Glutamatergic neuron (in vitro differentiated cells): Measurements from ENCODE around the gene PHLDB1. TPM values are rescaled to one million over a fixed set of nuclear protein-coding genes. Genes with fewer than 3 reads are reported as not detected.

Source experiments
- DNase-seq: peaks from one replicate; pipeline ENCODE4 v3.0.0; 2022
- H3K27ac Mint-ChIP-seq: one replicate; pipeline ENCODE4 v1.8.0; 2020; ENCODE audit warnings: mild to moderate bottlenecking, mixed read lengths, inconsistent platforms; ENCODE audit not compliant: unreplicated experiment
- H3K27me3 Mint-ChIP-seq: one replicate; pipeline ENCODE4 v1.8.0; 2020; ENCODE audit warnings: mild to moderate bottlenecking, moderate library complexity, mixed read lengths, inconsistent platforms; ENCODE audit not compliant: unreplicated experiment
- H3K36me3 Mint-ChIP-seq: one replicate; pipeline ENCODE4 v1.8.0; 2020; ENCODE audit warnings: mild to moderate bottlenecking, mixed read lengths, inconsistent platforms; ENCODE audit not compliant: unreplicated experiment
- H3K4me1 Mint-ChIP-seq: one replicate; pipeline ENCODE4 v1.8.0; 2020; ENCODE audit warnings: mild to moderate bottlenecking, low read depth, mixed read lengths, inconsistent platforms; ENCODE audit not compliant: unreplicated experiment
- H3K4me3 Mint-ChIP-seq: one replicate; pipeline ENCODE4 v1.8.0; 2020; ENCODE audit warnings: mild to moderate bottlenecking, mixed read lengths, inconsistent platforms; ENCODE audit not compliant: unreplicated experiment
- H3K9me3 Mint-ChIP-seq: one replicate; pipeline ENCODE4 v1.8.0; 2020; ENCODE audit warnings: mild to moderate bottlenecking, moderate library complexity, mixed read lengths, inconsistent platforms; ENCODE audit not compliant: unreplicated experiment
- total RNA-seq: library from RNA; stranded (reverse); fragmentation: NEBNext Ultra II Directional; extraction: Animal tissue kit (Norgen Biotek cat#: 25700); gene quantifications from one replicate; pipeline ENCODE4 v1.2.1, GENCODE V29; 2021; ENCODE audit not compliant: unreplicated experiment
- TF ChIP-seq, protein P1 (sequence below): fragments of 200-600 bp; sonication (generic); IDR thresholded peaks from one replicate; pipeline ENCODE4 v1.5.0; 2021; ENCODE audit not compliant: partially characterized antibody, unreplicated experiment

PHLDB1 gene
- total RNA-seq, 1 donor from 2014 or later = 78.4 TPM

DNA sequence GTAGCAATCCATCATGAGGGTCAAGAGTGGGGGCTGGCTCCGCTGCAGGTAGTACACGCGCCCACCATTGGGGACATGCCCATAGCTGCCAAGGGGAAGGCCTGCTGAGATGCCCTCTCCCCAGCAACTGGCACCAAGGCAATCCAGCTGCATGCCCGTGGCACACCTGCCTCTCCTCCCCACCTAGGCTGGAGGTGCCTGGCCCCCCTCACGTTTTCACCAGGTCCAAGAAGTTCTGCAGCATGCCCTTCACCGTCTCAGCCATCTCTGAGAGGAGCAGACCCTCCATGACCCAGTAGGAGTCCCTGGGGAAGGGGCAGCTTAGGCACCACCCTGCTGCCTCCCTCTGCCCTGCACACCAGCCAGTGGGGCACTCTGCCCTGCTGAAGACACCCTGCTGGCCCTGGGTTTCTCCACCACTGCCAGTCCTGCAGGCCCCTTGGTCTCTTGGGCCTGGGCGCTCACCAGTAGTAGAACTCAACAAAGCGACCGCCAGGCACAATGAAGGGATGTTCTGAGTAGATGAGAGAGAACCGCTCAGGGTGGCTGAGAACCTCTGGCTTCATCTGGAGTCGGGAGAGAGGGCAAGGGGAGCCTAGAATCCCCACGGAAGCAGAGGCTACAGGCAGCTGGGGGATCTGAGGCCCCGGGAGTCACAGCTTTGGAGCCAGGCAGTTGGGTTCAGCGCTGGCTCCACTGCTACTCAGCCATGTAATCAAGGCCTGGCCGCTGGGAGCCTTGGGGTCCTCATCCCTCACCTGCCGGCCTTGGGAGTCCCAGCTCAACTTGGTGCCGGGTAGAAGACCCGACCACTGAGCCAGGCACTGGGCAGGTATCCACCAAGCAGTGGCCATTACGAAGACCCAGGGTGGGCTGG is 54.2 kb downstream of the PHLDB1 start:
- H3K27me3 Mint-ChIP-seq = peaks cover 10% of the 10 kb centered on the region
- H3K4me1 Mint-ChIP-seq = peaks cover 8% of the 10 kb centered on the region

DNA sequence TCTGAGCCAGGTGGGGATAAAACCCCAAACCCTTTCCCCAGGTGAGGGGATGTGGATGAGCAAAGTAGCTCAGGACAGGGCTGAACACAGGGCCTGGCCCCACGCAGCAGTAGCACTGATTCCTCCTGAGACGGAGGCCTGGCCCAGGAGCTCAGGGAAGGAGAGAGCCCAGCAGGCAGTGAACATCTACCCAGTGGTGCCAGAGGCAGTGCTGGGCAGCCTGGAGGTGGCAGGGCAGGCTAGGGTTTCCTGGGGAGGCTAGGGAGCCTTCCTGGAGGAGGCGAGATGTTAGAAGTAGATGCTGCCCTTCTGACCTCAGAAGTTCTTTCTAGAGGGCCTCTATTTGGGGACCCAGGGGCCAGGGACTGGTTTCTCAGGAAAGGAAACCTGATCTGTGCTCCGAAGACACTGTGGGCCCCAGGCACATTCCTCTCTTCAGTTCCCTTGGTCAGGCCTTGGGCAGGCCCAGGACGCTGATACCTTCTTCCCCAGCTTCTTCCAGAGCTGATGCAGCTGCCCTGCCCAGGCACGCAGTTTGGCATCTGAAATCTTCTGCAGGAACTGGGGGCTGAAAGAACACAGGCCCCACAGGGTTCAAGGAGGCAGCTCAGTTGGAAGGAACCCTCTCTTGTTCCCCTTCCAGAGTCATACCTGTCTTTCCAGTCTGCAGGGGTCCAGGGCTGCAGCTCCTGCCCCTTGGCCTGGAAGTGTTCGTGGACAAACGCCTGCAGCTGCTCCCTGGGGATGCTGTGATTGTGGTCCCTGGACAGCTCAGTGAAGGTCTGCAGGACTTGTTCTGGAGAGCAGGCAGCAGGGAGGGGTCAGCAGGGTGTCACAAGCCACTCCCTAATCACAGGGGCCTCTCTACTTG is 55.2 kb downstream of the PHLDB1 start:
- H3K27me3 Mint-ChIP-seq = peaks cover 10% of the 10 kb centered on the region
- H3K36me3 Mint-ChIP-seq = no peaks in the 10 kb centered on the region
- no peak overlapping the region for H3K4me3 Mint-ChIP-seq
- DNase-seq = no peak
- TF ChIP-seq, protein P1, sequence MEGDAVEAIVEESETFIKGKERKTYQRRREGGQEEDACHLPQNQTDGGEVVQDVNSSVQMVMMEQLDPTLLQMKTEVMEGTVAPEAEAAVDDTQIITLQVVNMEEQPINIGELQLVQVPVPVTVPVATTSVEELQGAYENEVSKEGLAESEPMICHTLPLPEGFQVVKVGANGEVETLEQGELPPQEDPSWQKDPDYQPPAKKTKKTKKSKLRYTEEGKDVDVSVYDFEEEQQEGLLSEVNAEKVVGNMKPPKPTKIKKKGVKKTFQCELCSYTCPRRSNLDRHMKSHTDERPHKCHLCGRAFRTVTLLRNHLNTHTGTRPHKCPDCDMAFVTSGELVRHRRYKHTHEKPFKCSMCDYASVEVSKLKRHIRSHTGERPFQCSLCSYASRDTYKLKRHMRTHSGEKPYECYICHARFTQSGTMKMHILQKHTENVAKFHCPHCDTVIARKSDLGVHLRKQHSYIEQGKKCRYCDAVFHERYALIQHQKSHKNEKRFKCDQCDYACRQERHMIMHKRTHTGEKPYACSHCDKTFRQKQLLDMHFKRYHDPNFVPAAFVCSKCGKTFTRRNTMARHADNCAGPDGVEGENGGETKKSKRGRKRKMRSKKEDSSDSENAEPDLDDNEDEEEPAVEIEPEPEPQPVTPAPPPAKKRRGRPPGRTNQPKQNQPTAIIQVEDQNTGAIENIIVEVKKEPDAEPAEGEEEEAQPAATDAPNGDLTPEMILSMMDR = no peak
- H3K27ac Mint-ChIP-seq = no peak overlapping the region
- no peaks in the 10 kb centered on the region for H3K4me1 Mint-ChIP-seq
- H3K9me3 Mint-ChIP-seq = no peaks in the 10 kb centered on the region

More for the DNA sequence above, 54.2 kb downstream of the PHLDB1 start:
- no peak overlapping the region for H3K4me3 Mint-ChIP-seq
- H3K9me3 Mint-ChIP-seq = no peaks in the 10 kb centered on the region
- TF ChIP-seq, protein P1 = no peak
- no peak for DNase-seq
- H3K36me3 Mint-ChIP-seq = no peaks in the 10 kb centered on the region
- no peak overlapping the region for H3K27ac Mint-ChIP-seq

DNA sequence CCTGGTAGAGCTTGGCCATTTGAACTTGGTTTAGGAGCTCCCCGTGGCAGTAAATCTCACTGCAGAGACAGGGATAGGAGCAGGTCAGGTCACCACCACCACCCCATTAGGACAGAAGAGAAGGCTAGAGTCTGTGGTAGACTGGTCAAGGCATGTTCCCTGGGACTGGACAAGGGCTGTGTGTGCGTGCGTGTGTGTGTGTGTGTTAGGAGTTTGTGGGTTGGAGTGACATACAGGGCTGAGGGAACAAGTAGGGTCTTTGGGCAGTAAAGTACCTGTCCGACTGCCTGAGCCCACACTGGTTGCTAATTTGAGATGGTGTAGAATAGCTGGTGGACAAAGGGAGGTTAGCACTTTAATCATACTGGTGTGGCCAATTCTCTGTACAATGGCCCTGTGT is 56.0 kb downstream of the PHLDB1 start:
- no peak overlapping the region for H3K27ac Mint-ChIP-seq
- DNase-seq = no peak
- H3K4me1 Mint-ChIP-seq = no peaks in the 10 kb centered on the region
- no peaks in the 10 kb centered on the region for H3K36me3 Mint-ChIP-seq
- no peak overlapping the region for H3K4me3 Mint-ChIP-seq
- peaks cover 10% of the 10 kb centered on the region for H3K27me3 Mint-ChIP-seq
- H3K9me3 Mint-ChIP-seq = no peaks in the 10 kb centered on the region
- TF ChIP-seq, protein P1 = no peak

DNA sequence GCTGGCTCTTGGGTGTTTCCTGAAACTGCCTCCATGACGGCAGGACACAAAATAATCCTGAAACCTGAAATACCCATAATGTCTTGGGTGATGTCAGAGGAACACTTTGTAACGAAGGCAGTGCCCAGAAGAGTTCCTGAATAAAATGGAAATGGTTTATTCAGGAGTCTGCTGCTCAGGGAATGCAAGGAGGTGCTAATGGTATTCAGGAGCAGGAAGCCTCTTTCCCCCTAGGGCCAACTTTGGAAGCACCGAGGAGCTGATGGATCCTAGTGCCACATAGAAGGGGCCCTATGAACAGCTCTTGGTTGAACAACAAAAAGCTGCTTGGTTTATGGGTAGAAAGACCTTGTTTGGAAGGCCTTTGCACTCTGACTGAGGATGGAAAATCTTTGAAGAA is 56.5 kb downstream of the PHLDB1 start:
- H3K27me3 Mint-ChIP-seq = peaks cover 9% of the 10 kb centered on the region
- no peak overlapping the region for H3K4me3 Mint-ChIP-seq
- no peaks in the 10 kb centered on the region for H3K36me3 Mint-ChIP-seq
- H3K9me3 Mint-ChIP-seq = no peaks in the 10 kb centered on the region
- TF ChIP-seq, protein P1 = no peak
- H3K4me1 Mint-ChIP-seq = no peaks in the 10 kb centered on the region
- H3K27ac Mint-ChIP-seq = no peak overlapping the region
- no peak for DNase-seq
